Umbilical cord (tissue), 2 donors: ENCODE results near the gene ITGAE. TPM values are rescaled to one million over a fixed set of nuclear protein-coding genes. Genes with fewer than 3 reads are reported as not detected.
"Not testable (repeated sequence)": the region's sequence is repeated elsewhere in the genome, so short reads cannot be mapped to it uniquely, and the experiment has no call there.

Source experiments
- DNase-seq: peaks from one replicate; pipeline ENCODE4 v3.0.0-alpha.2; 2015; ENCODE audit warnings: low spot score
- total RNA-seq: library from RNA; depleted of rRNA; stranded (reverse); fragments of >200 nt; gene quantifications from one replicate; pipeline ENCODE4 v1.2.3, GENCODE V29; 2014; ENCODE audit warnings: low replicate concordance; ENCODE audit not compliant: insufficient read depth

The ITGAE gene
- total RNA-seq, 1 donor from 2014 or later: 0.48 TPM

DNA sequence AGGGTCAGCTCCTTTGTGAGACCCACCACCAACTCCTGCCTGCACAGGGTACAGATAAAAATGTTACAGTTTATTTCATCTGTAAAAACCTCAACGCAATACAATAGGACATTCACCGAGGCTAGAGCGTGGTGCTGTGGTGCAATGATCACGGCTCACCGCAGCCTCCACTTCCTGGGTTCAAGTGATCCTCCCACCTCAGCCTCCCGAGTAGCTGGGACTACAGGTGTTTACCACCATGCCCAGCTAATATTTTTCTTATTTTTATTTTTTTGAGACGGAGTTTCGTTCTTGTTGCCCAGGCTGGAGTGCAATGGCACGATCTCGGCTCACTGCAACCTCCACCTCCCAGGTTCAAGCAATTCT lies 66.1 kb downstream of the ITGAE start:
- not testable (repeated sequence) for DNase-seq

DNA sequence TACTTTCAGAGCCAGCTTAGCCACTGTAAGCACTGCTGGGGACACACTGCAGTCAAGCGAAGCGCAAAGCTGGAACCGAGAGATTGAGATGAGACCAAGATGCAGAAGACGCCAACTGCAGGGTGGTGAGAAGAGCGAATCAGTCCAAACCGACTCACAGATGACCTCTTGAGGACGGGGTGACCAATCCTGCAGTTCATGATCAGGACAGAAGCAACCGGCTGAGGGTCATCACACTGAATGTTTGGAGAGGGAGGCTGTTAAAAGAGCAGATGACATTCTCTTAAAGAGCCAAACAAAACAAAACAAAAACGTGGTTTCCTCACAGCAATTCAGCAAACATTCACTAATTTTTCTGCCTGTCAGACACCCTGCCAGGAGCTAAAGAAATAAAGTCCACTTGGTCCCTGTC lies 68.8 kb downstream of the ITGAE start:
- no peak for DNase-seq

DNA sequence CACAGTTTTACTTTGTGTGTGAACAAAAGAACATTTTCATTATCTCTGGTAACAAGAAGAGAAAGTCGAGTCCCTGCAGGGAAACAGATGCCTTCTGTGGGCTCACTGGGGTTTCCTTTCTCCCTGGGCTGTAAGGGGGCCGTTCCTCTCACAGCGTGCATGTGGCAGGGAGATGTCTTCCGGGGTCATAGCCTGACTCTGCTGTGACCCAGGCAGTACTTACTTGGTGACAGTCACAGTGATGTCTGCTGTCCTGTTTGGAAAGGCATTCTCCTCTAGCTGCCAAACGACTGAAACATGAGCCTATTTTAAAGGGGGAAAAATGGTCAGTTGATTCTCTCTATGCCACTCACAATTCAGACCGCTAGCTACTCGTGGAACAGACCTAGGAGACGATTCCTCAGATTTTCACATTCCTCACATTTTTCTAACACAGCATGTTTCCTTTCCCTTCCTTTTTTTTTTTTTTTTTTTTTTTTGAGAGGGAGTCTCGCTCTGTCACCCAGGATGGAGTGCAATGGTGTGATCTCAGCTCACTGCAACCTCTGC lies 70.0 kb downstream of the ITGAE start:
- no peak for DNase-seq

DNA sequence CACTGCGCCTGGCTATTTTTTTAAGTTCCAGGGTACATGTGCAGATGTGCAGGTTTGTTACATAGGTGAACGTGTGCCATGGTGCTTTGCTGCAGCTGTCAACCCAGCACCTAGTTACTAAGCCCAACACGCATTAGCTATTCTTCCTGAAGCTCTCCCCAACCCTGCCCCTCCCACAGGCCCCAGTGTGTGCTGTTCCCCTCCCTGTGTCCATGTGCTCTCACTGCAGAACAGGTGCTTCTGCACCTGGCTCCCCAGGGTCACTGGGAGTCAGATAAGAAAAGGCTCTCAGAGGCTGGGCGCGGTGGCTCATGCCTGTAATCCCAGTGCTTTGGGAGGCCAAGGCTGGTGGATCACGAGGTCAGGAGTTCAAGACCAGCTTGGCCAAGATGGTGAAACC lies 71.1 kb downstream of the ITGAE start:
- DNase-seq: no peak

DNA sequence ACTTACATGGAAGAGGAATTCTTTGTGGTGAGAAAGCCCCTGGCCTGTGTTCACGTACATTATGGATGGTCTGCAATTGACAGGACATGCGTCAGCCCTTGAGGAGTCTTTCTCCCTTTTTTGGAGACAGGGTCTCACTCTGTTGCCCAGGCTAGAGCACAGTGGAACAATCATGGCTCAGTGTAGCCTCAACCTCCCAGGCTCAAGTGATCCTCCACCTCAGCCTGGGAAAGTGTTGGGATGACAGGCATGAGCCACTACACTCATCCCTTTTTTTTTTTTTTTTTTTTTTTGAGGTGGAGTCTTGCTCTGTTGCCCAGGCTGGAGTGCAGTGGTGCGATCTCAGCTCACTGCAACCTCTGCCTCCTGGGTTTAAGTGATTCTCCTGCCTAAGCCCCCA lies 72.9 kb downstream of the ITGAE start:
- DNase-seq: not testable (repeated sequence)

DNA sequence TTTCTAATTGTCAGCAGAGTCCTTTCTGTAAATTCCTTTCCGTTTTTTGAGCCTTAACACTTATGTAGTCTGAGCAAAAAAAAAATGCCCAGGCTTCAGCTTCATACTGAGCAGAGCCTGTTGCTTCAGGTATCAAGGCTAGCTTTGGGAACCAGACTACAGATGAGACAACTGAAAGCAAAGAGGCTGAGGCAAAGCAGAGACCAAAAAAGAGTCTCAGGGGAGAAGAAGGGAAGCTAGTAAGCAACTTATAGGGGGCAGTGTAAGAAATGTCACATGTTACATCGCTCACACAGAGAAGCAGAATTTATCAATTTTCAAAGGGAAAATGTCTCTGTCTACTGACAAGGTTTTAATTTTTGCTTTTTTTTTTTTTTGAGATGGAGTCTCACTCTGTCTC lies 73.9 kb downstream of the ITGAE start:
- no peak for DNase-seq

DNA sequence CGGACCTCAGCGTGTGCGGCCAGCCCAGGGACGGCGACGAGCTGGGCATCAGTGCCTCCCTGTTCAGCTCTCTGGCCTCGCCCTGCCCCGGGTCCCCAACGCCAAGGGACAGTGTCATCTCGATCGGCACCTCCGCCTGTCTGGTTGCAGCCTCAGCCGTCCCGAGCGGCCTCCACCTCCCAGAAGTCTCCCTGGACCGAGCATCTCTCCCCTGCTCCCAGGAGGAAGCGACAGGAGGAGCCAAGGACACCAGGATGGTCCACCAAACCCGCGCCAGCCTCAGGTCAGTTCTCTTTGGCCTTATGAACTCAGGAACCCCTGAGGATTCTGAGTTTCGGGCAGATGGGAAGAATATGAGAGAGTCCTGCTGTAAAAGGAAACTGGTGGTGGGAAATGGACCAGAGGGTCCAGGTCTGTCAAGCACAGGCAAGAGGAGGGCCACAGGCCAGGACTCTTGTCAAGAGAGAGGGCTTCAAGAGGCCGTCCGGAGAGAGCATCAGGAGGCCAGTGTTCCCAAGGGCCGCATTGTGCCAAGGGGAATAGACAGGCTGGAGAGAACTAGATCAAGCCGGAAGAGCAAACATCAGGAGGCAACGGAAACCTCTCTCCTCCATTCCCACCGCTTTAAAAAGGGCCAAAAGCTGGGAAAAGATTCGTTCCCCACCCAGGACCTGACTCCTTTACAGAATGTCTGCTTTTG lies 76.5 kb downstream of the ITGAE start:
- no peak for DNase-seq

DNA sequence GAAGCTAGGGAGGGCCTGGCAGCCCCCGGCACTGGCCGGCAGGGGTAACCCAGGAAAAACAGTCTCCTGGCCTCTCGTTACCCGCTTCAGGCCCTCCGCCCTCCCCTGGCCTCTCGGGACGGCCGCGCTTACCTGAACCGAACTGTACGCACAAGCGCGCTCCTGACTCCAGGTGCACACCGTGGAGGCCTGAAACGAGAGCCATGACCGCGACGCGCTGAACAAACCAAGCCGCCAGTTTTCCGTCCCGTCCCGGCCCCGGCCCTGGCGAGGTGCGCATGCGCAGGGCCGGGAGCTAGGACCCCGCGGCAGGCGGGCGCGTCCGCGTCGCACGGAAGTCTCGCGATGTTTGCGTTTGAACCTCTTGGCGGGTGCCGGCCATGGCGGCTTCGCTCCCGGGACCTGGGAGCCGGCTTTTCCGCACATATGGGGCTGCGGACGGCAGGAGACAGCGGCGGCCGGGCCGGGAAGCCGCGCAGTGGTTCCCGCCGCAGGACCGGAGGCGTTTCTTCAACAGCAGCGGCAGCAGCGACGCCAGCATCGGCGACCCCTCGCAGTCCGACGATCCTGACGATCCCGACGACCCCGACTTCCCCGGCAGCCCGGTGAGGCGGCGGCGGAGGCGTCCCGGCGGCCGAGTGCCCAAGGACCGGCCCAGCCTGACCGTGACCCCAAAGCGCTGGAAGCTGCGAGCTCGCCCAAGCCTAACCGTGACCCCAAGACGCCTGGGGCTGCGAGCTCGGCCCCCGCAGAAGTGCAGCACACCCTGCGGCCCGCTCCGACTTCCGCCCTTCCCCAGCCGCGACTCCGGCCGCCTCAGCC lies 77.2 kb downstream of the ITGAE start, which contains the start of gene HASPIN:
TSS of gene HASPIN (plus strand) at position 348 of the 822 bp plus-strand sequence. CDS start at position 381, 33 bp downstream.
- DNase-seq: peak; percentile 93

DNA sequence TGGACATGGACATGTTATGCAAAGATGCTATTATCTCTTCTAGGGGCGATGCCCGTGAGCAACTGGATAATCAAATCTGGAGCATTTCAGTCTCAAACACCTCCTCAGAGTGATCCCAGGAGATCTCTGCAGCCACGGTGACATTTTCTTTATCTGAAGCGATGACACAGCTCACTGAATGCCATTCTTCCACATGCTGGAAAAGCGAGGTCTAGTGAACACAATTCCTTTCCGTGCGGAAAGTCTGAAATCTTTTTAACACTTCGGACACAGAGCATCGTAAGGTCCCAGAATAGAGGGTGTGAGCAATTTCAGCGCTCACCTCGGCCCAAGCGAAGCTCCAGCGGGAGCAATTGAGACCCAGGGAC lies 77.8 kb downstream of the ITGAE start:
- DNase-seq: no peak

DNA sequence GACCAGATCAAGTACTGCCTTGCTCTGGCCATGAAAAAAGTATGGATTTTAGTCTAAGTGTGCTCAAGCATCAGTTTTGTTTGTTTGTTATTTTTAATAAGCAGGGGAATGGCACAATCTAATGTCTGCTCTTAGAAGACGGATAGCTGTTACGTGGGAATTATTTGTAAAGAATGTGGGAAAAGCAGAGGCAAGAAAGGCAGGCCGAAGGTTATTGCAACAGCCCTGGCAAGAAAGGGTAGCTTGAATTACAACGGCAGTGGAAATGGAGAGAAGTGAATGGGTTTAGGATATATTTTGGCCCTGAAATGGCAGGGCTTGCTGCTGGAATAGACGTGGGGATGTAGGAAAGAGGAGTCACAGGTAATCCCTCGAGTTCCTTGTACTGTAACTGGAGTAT lies 78.3 kb downstream of the ITGAE start:
- DNase-seq: no peak

DNA sequence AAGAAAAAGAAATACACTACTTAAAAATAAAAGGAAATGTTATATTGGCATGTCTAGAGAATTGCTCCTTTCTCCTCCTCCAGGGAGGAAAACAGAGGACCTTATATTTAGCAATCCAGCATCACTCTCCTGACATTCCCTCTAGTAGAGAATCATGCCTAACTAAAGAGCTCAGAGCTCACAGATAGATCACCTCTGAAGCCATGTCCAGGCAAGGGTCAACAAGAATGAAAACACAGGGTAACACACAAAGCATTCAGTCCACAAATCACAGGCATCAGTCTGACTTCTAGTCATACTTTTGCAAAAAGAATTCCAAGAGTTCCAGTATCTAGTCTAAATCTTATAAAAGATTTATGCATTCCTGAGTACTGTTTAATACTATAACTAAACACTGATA lies 81.7 kb downstream of the ITGAE start:
- no peak for DNase-seq

DNA sequence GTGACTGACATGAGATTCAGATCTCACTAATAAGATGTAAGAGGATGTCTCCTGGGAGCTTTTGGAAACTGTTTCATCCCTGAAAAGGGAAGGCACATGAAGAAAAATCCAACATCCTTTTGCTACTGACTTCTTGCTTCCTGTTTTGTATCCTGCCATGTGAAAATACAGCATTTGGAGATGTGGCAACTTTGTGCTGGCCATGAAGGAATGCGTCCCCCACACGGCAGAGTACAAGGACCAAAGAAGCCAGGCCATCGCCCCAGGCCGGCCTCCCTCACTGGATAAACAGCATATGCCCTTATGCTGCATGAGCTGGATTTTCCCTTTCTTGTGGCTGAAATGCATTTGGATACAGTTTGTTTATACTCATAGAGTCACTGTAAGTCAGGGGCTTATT lies 82.8 kb downstream of the ITGAE start:
- no peak for DNase-seq

DNA sequence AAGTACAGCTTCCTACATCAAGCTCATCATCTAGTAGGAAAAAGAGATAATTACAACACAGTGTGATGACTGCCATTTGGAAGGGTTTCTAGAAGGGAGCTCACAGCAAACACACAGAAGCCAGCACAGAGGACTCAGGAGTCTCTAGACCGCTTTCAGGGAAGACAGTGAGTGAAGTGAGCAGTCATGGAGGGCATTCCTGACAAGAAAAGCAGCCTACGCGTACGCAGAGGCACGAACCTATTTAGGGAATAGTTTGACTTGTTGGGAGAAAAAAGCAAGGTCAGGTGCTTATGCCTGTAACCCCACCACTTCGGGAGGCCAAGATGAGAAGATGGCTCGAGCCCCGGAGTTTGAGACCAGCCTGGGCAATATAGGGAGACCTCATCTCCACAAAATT lies 85.7 kb downstream of the ITGAE start:
- no peak for DNase-seq

DNA sequence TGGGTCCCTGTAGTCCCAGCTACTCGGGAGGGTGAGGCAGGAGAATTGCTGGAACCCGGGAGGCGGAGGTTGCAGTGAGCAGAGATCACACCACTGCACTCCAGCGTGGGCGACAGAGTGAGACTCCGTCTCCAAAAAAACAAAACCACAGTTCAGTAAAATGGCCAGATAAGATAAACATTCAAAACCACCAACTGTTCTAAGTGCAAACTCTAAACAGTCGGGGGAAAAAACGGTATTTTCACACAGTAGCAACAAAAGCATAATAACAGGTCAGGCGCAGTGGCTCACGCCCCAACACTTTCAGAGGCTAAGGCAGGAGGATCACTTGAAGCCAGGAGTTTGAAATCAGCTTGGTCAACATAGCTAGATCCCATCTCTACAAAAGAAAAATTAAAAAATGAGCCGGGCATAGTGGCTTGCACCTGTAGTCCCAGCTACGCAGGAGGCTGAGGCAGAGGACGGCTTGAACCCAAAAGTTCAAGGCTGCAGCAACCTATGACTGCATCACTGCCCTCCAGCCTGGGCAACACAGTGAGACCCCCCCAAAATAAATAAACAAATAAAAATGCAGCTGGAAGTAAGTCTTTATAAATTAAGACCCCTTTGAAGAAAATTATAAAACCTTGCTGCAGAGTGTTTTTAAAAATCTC lies 88.1 kb downstream of the ITGAE start:
- no peak for DNase-seq

DNA sequence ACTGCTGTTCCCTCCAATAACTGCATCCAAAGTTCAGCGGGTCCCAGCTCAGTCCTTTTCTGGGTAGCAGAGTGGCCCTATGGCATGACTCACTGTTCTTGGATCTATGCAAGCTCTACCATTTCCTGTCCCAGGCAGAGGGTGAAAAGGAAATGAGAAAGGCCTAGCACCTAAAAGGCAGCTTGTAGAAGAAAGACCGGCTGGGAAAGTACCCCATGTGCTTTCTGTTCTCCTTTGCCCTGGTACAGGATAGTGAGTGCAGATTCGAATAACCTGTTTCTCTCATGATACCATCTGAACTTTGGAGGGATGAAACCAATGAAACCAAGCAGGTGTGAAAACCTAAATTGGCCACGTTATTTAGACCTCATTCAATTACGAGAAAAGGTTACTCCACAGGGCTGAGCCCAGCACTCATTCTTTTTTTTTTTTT lies 90.0 kb downstream of the ITGAE start:
- no peak for DNase-seq

DNA sequence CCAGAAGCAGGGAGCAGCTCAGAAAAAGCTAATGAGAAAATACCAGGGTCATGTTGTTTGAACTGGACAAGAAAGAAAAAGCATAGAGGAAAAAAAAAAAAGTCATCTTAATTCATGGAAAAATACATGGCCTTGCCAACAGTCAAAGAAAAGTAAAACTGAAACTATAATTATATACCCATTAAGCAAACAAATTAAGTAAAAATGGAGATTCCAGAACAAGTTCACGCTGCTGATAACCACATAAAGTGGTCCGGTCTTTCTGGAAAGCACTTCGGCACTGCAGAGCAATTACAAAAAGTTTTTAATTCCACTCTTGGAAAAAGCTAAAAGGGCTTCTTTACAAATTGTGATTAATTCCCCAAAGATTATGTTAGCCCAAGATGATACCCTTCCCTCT lies 92.6 kb downstream of the ITGAE start:
- no peak for DNase-seq

DNA sequence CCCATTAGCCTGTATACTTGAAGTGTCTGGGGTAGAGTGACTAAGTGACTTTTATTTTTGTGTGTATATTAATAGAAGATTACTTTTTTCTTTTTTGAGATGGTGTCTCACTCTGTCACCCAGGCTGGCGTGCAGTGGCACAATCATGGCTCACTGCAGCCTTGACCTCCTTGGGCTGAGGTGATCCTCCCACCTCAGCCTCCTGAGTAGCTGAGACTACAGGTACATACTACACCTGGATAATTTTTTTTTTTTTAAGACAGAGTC lies 95.3 kb downstream of the ITGAE start:
- not testable (repeated sequence) for DNase-seq

DNA sequence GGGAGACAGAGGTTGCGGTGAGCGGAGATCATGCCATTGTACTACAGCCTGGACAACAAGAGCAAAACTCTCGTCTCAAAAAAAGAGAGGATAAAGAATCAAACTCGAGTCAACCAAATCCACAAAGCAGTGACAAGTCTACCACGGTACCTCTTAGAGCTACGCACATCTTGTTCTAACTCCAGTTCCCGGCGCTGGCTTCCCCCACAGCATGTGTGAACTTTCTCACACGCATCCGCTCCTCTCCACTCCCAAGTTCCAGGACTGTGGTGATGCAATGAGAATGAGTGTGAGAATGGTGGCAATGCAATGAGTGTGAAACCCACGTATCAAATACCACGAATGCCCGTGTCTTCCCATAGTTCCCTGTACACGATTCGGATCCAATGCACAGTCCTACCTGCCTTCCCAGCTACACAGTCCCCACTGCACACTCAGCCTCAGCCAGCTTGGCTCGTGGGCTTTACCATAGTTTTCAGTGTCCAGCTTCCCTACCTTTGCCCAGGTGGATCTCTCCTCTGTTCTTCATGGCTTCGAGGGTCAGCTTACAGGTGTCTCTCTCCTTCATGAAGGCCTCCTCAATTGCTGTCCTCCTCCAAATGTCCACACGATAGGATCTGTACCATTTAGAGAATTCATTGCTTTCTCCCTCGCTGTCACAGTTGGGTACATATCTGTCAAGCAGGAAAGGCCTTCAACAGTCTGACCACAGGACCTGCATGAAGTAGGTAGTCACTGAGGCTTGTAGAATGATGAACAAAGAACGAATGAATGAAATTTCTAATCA lies 95.9 kb downstream of the ITGAE start:
- no peak for DNase-seq

DNA sequence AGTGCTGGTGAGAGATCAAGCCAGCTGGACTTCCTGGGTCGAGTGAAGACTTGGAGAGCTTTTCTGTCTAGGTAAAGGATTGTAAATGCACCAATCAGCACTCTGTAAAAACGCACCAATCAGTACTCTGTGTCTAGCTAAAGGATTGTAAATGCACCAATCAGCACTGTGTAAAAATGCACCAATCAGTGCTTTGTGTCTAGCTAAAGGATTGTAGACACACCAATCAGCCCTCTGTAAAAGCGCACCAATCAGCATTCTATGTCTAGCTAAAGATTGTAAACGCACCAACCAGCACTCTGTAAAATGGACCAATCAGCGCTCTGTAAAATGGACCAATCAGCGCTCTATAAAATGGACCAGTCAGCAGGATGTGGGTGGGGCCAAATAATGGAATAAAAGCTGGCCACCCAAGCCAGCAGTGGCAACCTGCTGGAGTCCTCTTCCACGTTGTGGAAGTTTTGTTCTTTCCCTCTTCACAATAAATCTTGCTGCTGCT lies 98.9 kb downstream of the ITGAE start:
- DNase-seq: not testable (repeated sequence)

DNA sequence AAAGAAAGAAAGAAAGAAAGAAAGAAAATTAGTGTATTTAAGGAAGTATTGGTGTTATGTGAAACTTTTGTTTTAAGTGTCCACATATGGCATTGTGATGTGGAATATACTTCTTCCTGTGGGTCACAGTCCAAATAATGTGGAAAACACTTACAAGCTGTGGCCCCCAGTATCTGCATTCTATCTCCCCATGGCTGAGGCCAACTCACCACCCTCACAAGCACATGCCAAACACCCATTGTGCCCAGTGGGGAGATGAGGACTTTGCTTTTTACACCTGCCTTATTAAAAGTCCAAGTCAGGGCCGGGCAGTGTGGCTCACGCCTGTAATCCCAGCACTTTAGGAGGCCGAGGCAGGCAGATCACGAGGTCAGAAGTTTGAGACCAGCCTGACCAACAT lies 101.0 kb downstream of the ITGAE start:
- no peak for DNase-seq

DNA sequence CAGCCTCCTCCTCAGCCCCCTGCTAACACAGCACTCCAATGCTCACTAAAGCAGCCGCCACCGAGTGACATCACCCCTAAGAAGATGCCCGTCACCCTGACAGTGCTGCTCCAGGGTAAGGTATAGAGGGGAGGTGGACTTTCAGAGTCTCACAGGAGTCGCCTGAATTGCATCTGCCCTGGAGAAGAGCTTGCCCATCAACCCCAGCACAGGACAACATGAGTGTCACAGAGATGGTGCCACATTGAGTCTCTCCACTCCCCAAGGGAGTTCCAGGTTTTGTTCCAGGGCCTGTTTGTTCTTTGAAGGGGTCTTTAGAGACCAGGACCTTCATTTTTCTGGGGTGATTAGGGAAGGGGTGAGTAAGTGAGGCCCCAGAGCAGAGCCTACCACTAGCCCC lies 102.8 kb downstream of the ITGAE start:
- DNase-seq: no peak

DNA sequence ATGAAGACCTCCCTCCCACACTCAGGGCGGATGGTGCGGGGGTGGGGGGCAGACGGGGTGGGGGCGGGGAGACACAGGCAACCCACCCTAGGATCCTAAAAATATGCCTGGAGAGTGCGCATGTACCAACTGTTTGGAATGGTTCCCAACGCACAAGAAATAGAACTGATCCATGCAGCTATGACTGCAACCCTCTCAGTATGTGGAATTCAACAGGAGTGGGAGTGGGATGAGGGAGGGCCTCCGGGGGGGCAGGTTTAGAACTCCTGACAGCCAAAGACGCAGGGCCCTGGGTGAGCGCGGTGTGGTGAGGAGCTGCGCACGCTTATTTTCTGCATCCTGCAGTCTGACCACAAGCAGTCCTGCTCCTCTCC lies 103.9 kb downstream of the ITGAE start:
- DNase-seq: no peak
